Peyer's patch (tissue), 4 donors: ENCODE measurements around the gene SYNDIG1. TPM values are rescaled to one million over a fixed set of nuclear protein-coding genes. Genes with fewer than 3 reads are reported as not detected.

Source experiments
- DNase-seq, 3 donors: peaks; one replicate each; pipeline ENCODE4 v3.0.0-alpha.2; 2017 to 2019
- H3K27ac ChIP-seq, 4 donors: fragments of 200-600 bp; sonication (generic); one replicate each; pipeline ENCODE4 v1.5.1; 2016 to 2019
- H3K27me3 ChIP-seq, 2 donors: fragments of 200-600 bp; sonication (generic); one replicate each; pipeline ENCODE4 v1.5.1; 2019
- H3K36me3 ChIP-seq, 3 donors: fragments of 200-600 bp; sonication (generic); one replicate each; pipeline ENCODE4 v1.5.1; 2016 to 2019
- H3K4me1 ChIP-seq, 4 donors: fragments of 200-600 bp; sonication (generic); one replicate each; pipeline ENCODE4 v1.5.1; 2016 to 2019
- H3K4me3 ChIP-seq, 4 donors: fragments of 200-600 bp; sonication (generic); 1 replicate in 3 of 4; 2 replicates in 1 of 4; pipeline ENCODE4 v1.5.1; 2016 to 2019; ENCODE audit warnings: mild to moderate bottlenecking in 1 of 4
- H3K9me3 ChIP-seq, 4 donors: fragments of 200-600 bp; sonication (generic); one replicate each; pipeline ENCODE4 v1.5.1; 2016 to 2019; ENCODE audit warnings: mild to moderate bottlenecking in 1 of 4
- POLR2A ChIP-seq, 2 donors: fragments of 450-650 bp; IDR thresholded peaks; one replicate each; pipeline ENCODE4 v1.5.1; 2017; ENCODE audit warnings: antibody characterized with exemption in 2 of 2, mild to moderate bottlenecking in 2 of 2, moderate library complexity in 2 of 2
- total RNA-seq, 4 donors: library from RNA; depleted of rRNA; stranded (reverse); fragments of >200 nt; gene quantifications; one replicate each; pipeline ENCODE4 v1.1.0, GENCODE V29; 2016
- TF ChIP-seq, protein P1 (sequence below), 6 experiments: fragments of 450-650 bp in 4 of 6; fragments of 200-600 bp in 2 of 6; sonication (generic) in 1 of 6; IDR thresholded peaks; one replicate each; pipeline ENCODE4 v1.5.1; 2017 to 2019; ENCODE audit warnings: antibody characterized with exemption in 6 of 6, mild to moderate bottlenecking in 3 of 6, moderate library complexity in 1 of 6

The SYNDIG1 gene
- total RNA-seq, 4 donors from 2014 or later: 0.76 to 1.7 TPM; not detected in 2

DNA sequence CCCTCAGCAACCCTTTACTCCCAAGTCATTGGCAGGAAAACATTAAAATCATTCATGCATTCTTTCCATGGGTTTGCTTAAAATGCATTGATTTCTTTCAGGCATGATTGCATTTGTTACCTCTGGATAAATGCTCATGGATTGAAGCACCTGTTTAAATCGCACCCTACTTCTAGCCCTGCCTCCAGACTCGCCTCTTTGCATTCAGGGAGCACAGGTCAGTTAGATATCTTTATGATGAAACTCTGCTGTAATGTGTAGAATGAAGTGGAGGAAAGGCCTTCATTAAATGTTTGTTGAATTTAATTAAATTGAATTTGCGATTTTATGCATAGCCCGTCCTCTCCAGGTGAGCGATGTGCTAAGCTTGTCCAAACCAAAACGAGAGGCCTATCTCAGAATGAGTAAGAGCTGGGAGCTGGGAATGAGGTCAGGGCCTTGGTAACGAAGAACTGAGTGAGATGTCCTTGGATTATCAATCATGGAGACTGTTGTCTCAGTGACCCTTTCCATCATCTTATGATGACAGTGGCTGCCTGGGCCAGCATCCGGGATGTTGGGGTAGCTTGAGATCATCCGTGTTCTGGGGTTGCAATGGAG lies 210.1 kb downstream of the SYNDIG1 start:
- no peak overlapping the region for H3K4me3 ChIP-seq
- H3K27ac ChIP-seq: no peak overlapping the region
- no peaks in the 10 kb centered on the region for H3K4me1 ChIP-seq
- no peaks in the 10 kb centered on the region for H3K27me3 ChIP-seq
- no peaks in the 10 kb centered on the region for H3K9me3 ChIP-seq
- DNase-seq: peak in 1 of 3 donors; percentile 10
- H3K36me3 ChIP-seq: no peaks in the 10 kb centered on the region
- TF ChIP-seq, protein P1, sequence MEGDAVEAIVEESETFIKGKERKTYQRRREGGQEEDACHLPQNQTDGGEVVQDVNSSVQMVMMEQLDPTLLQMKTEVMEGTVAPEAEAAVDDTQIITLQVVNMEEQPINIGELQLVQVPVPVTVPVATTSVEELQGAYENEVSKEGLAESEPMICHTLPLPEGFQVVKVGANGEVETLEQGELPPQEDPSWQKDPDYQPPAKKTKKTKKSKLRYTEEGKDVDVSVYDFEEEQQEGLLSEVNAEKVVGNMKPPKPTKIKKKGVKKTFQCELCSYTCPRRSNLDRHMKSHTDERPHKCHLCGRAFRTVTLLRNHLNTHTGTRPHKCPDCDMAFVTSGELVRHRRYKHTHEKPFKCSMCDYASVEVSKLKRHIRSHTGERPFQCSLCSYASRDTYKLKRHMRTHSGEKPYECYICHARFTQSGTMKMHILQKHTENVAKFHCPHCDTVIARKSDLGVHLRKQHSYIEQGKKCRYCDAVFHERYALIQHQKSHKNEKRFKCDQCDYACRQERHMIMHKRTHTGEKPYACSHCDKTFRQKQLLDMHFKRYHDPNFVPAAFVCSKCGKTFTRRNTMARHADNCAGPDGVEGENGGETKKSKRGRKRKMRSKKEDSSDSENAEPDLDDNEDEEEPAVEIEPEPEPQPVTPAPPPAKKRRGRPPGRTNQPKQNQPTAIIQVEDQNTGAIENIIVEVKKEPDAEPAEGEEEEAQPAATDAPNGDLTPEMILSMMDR (IDR thresholded peaks at IDR 0.05): no peak
- TF ChIP-seq POLR2A (IDR thresholded peaks at IDR 0.05): no peak

DNA sequence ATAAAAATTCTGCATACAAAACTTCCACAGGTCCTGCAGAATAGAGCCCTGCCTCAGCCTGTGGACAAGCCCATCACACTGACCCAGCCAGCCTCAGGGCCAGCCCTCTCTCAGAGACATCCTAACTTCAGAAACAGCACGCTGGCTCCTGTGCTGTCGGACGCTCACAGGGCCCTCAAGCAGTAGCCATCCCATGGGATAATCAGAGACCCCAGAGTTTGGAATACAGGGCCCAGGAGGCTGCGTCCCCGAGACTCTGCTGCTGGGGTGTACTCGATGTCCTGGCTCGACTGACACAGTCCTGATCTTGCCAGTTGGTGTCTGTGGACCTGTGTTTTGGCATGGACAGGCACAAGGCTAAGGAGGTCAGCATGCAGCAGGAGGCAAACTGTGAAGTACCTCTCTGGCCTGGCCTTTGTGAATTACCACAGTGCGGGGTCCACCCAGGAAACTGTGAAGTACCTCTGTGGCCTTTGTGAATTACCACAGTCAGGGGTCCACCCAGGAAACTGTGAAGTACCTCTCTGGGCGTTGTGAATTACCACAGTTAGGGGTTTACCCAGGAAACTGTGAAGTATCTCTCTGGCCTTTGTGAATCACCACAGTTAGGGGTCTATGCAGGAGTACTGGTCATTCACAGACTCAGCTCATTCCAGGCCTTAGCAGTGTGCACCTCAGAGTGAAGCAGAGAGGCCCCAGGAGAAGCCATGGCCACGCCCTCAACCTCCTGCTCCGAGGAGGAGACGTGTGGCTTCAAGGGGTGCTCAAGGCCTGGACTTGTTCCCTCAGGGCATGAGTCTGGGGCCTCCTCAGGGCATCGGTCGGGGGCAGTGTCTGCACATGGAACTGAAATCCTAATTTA lies 212.4 kb downstream of the SYNDIG1 start:
- DNase-seq: peak in 1 of 3 donors; percentile 23
- Histone ChIP-seq H3K4me3 (no peak overlapping the region), H3K36me3 (no peaks in the 10 kb centered on the region), H3K9me3 (no peaks in the 10 kb centered on the region), H3K4me1 (no peaks in the 10 kb centered on the region), H3K27ac (no peak overlapping the region), H3K27me3 (no peaks in the 10 kb centered on the region)
- no peak for TF ChIP-seq POLR2A (IDR thresholded peaks at IDR 0.05)
- TF ChIP-seq, protein P1 (IDR thresholded peaks at IDR 0.05): no peak

DNA sequence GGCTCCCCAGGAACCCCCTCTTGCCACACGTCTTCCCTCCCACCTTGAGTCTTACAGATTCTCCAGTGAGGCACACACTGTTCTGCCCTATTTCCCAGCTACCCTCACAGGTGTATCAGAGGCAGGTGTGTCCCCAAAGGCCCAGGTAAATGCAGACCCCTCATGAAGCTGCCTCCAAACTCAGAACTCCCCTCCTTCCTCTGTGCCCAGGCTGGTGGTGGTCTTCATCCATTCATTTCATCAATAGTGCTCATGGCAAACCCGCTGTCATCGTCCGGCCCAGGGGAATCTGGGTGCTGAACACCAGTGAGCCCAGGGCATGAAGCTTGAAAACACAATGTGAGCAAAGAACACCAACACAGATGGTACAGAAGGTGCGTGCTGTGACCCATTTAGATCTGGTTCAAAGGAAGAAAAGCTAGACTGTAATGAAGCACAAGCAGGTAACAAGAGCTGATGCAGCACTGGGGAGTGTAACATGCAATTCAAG lies 213.1 kb downstream of the SYNDIG1 start:
- no peak for DNase-seq
- no peak overlapping the region for H3K4me3 ChIP-seq
- H3K9me3 ChIP-seq: no peaks in the 10 kb centered on the region
- no peaks in the 10 kb centered on the region for H3K27me3 ChIP-seq
- TF ChIP-seq POLR2A (IDR thresholded peaks at IDR 0.05): no peak
- TF ChIP-seq, protein P1 (IDR thresholded peaks at IDR 0.05): no peak
- no peaks in the 10 kb centered on the region for H3K4me1 ChIP-seq
- H3K36me3 ChIP-seq: no peaks in the 10 kb centered on the region
- H3K27ac ChIP-seq: no peak overlapping the region

DNA sequence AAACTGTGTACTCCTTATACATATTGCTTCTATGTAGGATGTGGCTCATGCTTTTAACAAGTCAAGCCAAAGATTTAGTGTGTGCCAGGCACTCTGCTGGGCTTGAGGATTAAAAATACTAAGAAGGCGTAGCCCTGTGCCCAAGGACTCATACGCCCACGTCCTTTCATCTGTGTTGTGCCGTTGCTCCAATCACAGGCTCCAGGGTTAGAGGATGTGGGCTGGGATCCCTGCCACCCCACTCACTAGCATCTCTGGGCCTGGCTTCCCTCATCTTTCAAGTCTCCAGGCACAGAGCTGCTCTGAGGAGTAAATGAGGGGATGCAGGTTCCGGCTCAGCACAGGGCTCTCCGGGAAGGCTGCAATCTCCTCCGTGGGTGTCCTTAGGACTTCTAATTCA lies 214.2 kb downstream of the SYNDIG1 start:
- Histone ChIP-seq H3K27me3 (no peaks in the 10 kb centered on the region), H3K4me1 (no peaks in the 10 kb centered on the region), H3K4me3 (no peak overlapping the region), H3K9me3 (no peaks in the 10 kb centered on the region), H3K27ac (no peak overlapping the region), H3K36me3 (no peaks in the 10 kb centered on the region)
- DNase-seq: peak in 1 of 3 donors; percentile 13
- no peak for TF ChIP-seq POLR2A (IDR thresholded peaks at IDR 0.05)
- TF ChIP-seq, protein P1 (IDR thresholded peaks at IDR 0.05): no peak

DNA sequence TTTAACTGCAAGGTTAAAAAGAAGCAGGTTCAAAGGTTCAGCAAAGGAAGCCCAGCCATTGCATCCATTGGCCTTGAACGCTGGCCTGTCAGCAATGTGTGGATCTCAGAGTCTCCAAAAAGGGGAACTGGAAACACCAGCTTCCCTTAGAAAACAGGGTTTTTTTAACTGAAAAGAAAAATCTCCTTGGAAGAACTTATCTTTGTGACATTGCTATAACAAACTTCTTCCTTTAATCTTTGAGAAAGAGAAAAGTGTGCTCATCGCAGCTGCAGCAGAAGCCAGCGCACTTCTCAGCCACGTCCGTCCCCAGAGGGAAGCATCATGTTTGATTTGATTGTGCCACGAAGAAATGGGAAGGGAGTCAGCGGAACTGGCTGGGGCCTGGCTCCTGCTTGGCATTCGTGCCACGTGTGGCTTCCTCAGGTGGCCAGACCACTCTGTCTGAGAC lies 215.0 kb downstream of the SYNDIG1 start:
- DNase-seq: peak in 1 of 3 donors; percentile 35
- no peak overlapping the region for H3K4me3 ChIP-seq
- TF ChIP-seq, protein P1 (IDR thresholded peaks at IDR 0.05): no peak
- no peak for TF ChIP-seq POLR2A (IDR thresholded peaks at IDR 0.05)
- H3K36me3 ChIP-seq: no peaks in the 10 kb centered on the region
- no peaks in the 10 kb centered on the region for H3K4me1 ChIP-seq
- no peaks in the 10 kb centered on the region for H3K27me3 ChIP-seq
- no peaks in the 10 kb centered on the region for H3K9me3 ChIP-seq
- no peak overlapping the region for H3K27ac ChIP-seq
